Esophagus squamous epithelium (tissue), 5 donors: ENCODE results near the gene KCNJ1. TPM values are rescaled to one million over a fixed set of nuclear protein-coding genes. Genes with fewer than 3 reads are reported as not detected.

Source experiments
- DNase-seq: peaks from one replicate; lab custom pipeline; 2025; lab: John Stamatoyannopoulos, UW
- H3K27ac ChIP-seq, 4 donors: fragments of 200-600 bp; sonication (generic); one replicate each; pipeline ENCODE4 v1.5.1; 2016 to 2019; ENCODE audit warnings: mild to moderate bottlenecking in 1 of 4
- H3K27me3 ChIP-seq, 4 donors: fragments of 200-600 bp; sonication (generic); 1 replicate in 3 of 4; 2 replicates in 1 of 4; pipeline versions ENCODE4 v1.5.1 to v1.6.0; 2017 to 2021; ENCODE audit warnings: antibody characterized with exemption in 1 of 4
- H3K36me3 ChIP-seq, 3 donors: fragments of 200-600 bp; sonication (generic); one replicate each; pipeline ENCODE4 v1.5.1; 2016 to 2019
- H3K4me1 ChIP-seq, 3 donors: fragments of 200-600 bp; sonication (generic); one replicate each; pipeline ENCODE4 v1.5.1; 2017 to 2019
- H3K4me3 ChIP-seq, 4 donors: fragments of 200-600 bp; sonication (generic); 1 replicate in 3 of 4; 2 replicates in 1 of 4; pipeline ENCODE4 v1.5.1; 2016 to 2019; ENCODE audit warnings: mild to moderate bottlenecking in 2 of 4, moderate library complexity in 1 of 4
- H3K9me3 ChIP-seq, 3 donors: fragments of 200-600 bp; sonication (generic); one replicate each; pipeline ENCODE4 v1.5.1; 2016 to 2019
- POLR2A ChIP-seq, 4 donors: fragments of 450-650 bp; IDR thresholded peaks; one replicate each; pipeline ENCODE4 v1.6.1; 2017; ENCODE audit warnings: antibody characterized with exemption in 4 of 4, mild to moderate bottlenecking in 4 of 4, moderate library complexity in 3 of 4
- WGBS, 2 donors: methylation state at CpG; one replicate each; pipeline ENCODE4 v1.1.5; 2018; 5-methylcytosine and 5-hydroxymethylcytosine counted together
- intact Hi-C: fragments of 100-400 bp; cut with DNase I; formaldehyde crosslinking; loops from one replicate; pipeline ENCODE4 v1.15.0; 2022
- total RNA-seq, 4 donors: library from RNA; depleted of rRNA; stranded (reverse); fragments of >200 nt; gene quantifications; one replicate each; pipeline ENCODE4 v1.1.0, GENCODE V29; 2016
- TF ChIP-seq, protein P1 (sequence below), 6 experiments: fragments of 450-650 bp in 4 of 6; fragments of 200-600 bp in 2 of 6; sonication (generic) in 2 of 6; IDR thresholded peaks; one replicate each; pipeline ENCODE4 v1.5.1; 2016 to 2019; ENCODE audit warnings: antibody characterized with exemption in 6 of 6, mild to moderate bottlenecking in 4 of 6, moderate library complexity in 4 of 6
- donor health status: DM: yes; HTN: yes; CAD: no.

KCNJ1 gene
- total RNA-seq, 4 donors from 2014 or later, result under 0.01 to 1.3 TPM; not detected in 2

DNA sequence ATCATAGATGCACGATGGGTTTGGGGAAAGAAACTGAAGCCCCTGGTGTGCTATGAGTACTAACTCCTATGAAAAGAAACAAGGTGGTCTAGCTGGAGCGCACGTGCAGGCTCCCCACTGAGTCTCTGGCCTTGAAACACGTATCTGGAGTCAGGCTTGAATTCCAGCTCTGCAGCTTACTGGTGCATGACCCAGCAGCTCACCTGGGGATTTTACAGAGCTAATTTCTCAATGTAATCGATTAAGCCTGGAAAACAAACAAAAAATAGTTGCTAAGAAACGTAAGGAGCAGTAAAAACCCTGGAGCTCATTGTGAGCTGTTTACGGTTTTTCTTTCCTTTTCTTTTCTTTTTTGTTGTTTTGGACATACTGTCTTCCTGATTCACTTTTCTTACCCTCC is 12.3 kb downstream of the KCNJ1 start:
- TF ChIP-seq, protein P1, sequence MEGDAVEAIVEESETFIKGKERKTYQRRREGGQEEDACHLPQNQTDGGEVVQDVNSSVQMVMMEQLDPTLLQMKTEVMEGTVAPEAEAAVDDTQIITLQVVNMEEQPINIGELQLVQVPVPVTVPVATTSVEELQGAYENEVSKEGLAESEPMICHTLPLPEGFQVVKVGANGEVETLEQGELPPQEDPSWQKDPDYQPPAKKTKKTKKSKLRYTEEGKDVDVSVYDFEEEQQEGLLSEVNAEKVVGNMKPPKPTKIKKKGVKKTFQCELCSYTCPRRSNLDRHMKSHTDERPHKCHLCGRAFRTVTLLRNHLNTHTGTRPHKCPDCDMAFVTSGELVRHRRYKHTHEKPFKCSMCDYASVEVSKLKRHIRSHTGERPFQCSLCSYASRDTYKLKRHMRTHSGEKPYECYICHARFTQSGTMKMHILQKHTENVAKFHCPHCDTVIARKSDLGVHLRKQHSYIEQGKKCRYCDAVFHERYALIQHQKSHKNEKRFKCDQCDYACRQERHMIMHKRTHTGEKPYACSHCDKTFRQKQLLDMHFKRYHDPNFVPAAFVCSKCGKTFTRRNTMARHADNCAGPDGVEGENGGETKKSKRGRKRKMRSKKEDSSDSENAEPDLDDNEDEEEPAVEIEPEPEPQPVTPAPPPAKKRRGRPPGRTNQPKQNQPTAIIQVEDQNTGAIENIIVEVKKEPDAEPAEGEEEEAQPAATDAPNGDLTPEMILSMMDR (IDR thresholded peaks at IDR 0.05), result no peak
- no peak for TF ChIP-seq POLR2A (IDR thresholded peaks at IDR 0.05)
- no peaks in the 10 kb centered on the region for H3K36me3 ChIP-seq
- H3K27me3 ChIP-seq, result no peaks in the 10 kb centered on the region
- H3K4me3 ChIP-seq, result no peak overlapping the region
- H3K27ac ChIP-seq, result no peak overlapping the region
- intact Hi-C loops, result no loop called here
- no peaks in the 10 kb centered on the region for H3K4me1 ChIP-seq
- 58 to 72% methylated on average over 7 of the region's 7 CpGs for WGBS, 2 donors
- no peak for DNase-seq
- no peaks in the 10 kb centered on the region for H3K9me3 ChIP-seq

DNA sequence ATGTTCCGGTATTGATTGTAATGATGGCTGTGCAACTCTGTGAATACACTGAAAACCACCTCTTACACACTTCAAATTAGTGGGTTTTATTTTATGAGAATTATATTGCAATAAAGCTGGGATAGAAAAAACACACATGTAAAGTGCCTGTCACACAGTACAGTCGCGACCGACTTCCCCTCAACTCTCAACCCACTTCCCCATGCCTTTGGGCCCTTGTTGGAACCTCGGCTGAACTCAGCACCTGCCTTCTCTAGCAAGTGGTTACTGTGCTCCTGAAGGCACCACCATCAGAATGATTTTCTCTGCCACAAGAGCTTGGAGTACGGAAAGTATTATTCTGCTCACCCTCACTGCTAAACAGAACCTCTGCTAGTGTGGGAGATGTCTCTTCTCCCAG is 13.5 kb downstream of the KCNJ1 start:
- Histone ChIP-seq H3K27ac (no peak overlapping the region), H3K27me3 (no peaks in the 10 kb centered on the region), H3K36me3 (no peaks in the 10 kb centered on the region), H3K4me1 (no peaks in the 10 kb centered on the region), H3K4me3 (no peak overlapping the region), H3K9me3 (no peaks in the 10 kb centered on the region)
- no peak for DNase-seq
- WGBS, 2 donors, result 87% methylated on average over 6 of the region's 6 CpGs
- no peak for TF ChIP-seq POLR2A (IDR thresholded peaks at IDR 0.05)
- TF ChIP-seq, protein P1 (IDR thresholded peaks at IDR 0.05), result no peak
- intact Hi-C loops, result no loop called here

DNA sequence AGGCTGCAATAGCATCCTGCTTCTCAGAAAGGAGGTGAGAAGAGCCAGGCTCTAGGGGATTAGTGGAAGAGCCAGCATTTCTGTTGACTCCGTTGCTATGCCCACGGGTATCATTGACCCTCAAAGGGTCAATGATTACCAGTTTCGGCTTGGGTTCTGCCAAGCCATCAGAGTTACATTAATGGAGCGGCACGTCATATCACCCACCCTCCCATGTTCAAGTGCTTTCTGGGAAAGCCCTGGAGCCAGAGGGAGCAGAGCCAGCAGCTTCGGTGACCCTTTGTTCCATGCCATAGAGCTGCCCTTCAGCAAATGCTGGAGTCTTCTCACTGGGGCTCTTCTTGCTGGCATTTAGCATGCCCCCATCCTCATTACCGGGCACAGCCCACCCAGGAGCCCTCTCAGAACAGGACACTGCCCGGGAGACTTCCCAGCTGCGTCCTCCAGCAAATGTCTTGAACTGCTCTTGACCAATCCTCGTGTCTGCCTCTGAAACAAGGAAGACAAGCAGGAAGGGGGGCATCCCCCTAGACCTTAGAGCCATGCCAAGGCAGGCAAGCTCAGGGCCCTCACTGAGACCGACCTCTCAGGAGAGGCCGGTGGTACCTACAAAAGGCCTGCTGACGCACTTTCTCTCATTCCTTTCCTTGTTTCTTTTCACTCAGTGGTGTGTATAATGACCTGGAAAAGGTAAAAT is 14.6 kb downstream of the KCNJ1 start:
- intact Hi-C loops, result no loop called here
- TF ChIP-seq POLR2A (IDR thresholded peaks at IDR 0.05), result no peak
- TF ChIP-seq, protein P1 (IDR thresholded peaks at IDR 0.05), result no peak
- H3K4me3 ChIP-seq, result no peak overlapping the region
- H3K36me3 ChIP-seq, result no peaks in the 10 kb centered on the region
- WGBS, 2 donors, result 90 to 91% methylated on average over 6 to 13 of the region's 13 CpGs
- H3K4me1 ChIP-seq, result no peaks in the 10 kb centered on the region
- no peak for DNase-seq
- H3K27ac ChIP-seq, result no peak overlapping the region
- H3K9me3 ChIP-seq, result no peaks in the 10 kb centered on the region
- H3K27me3 ChIP-seq, result no peaks in the 10 kb centered on the region

DNA sequence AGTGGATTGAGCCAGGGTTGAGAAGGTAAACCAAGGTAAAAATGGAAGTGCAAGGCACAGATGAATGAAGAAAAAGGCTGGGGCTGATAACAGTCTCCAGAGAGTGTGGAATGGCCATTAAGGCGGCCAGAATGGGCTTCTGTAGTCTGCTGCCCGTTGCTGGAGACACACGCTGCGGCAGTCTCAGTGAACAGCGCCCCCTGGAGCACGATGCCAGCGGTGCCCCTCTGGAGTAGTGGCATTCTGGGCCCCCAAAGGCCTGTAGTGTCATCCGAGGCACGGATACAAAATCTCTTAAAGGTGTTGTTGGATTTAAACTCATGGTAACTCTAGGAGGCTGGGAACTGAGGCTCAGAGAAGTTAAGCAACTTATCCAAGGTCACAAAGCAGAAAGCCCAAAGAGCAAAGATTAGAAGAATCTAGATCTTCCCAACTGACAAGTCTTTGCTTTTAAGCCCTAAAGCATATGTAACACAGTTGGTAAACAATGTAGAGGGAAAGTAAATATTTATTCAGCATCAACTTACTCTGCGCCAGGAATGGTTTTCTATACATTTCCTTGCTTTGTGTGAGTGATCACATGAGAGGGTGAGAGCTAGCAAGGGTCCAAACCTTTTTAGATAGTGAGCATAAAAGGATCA is 18.2 kb downstream of the KCNJ1 start:
- intact Hi-C loops, result no loop called here
- peaks cover 0 to 8% (median 0%) of the 10 kb centered on the region in 4 donors for H3K27me3 ChIP-seq
- TF ChIP-seq, protein P1 (IDR thresholded peaks at IDR 0.05), result peak in 5 of 6 experiments; percentile 34 to 57 (median 49)
- TF ChIP-seq POLR2A (IDR thresholded peaks at IDR 0.05), result no peak
- H3K27ac ChIP-seq, result no peak overlapping the region
- no peak overlapping the region for H3K4me3 ChIP-seq
- WGBS, 2 donors, result 29 to 33% methylated on average over 10 of the region's 10 CpGs
- no peaks in the 10 kb centered on the region for H3K9me3 ChIP-seq
- H3K36me3 ChIP-seq, result no peaks in the 10 kb centered on the region
- DNase-seq, result no peak
- H3K4me1 ChIP-seq, result no peaks in the 10 kb centered on the region

DNA sequence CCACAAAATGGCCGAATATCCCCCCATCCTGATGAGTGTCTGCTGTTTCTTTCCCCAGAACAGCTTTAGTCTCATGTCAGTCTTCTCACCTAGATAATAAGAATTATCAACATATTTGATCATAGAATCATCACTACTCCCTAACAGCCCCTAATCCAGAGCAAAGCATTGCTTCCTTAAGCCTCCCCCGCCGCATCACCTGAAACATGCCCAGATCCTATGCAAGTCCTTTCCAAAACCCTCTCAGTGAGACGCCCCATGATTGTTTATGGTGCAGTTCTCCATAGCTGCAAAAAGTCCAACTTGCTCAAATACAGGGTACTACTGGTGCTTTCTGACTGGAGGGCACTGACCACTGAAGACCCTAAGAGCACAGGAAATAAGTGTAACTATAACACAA is 20.1 kb downstream of the KCNJ1 start:
- DNase-seq, result no peak
- H3K27me3 ChIP-seq, result peaks cover 0 to 8% (median 0%) of the 10 kb centered on the region in 4 donors
- TF ChIP-seq, protein P1 (IDR thresholded peaks at IDR 0.05), result no peak
- no peak for TF ChIP-seq POLR2A (IDR thresholded peaks at IDR 0.05)
- no peaks in the 10 kb centered on the region for H3K9me3 ChIP-seq
- no peaks in the 10 kb centered on the region for H3K4me1 ChIP-seq
- H3K27ac ChIP-seq, result no peak overlapping the region
- intact Hi-C loops, result no loop called here
- H3K4me3 ChIP-seq, result no peak overlapping the region
- 95 to 96% methylated on average over 4 of the region's 4 CpGs for WGBS, 2 donors
- no peaks in the 10 kb centered on the region for H3K36me3 ChIP-seq
